ENCODE data around the gene NDUFB7.

NDUFB7 gene

DNA sequence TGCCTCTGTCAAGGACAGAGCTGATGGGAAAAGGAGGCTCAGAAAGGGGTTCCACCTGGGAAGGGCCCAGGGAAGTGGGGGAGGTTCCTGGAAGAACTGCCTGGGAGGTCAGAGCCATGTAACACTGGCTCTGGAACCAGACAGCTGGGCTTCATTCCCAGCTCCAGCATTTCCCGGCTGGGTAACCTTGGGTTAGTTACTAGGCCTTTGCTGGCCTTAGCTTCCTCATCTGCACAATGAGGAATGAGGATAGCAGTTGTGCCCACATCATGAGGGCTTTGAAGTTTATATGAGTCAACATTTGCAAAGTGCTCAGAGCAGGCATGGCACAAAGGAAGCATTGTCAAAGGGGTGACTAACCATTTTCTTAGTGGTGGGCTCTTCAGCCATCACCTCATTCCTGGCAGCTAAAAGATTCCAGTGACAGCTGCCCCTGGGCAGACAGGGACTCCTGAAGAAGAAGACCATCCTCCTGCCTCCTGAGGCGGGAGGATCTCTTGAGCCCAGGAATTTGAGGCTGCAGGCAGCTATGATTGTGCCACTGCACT lies 51.9 kb downstream of the NDUFB7 start:
- DNase-seq: no peak

DNA sequence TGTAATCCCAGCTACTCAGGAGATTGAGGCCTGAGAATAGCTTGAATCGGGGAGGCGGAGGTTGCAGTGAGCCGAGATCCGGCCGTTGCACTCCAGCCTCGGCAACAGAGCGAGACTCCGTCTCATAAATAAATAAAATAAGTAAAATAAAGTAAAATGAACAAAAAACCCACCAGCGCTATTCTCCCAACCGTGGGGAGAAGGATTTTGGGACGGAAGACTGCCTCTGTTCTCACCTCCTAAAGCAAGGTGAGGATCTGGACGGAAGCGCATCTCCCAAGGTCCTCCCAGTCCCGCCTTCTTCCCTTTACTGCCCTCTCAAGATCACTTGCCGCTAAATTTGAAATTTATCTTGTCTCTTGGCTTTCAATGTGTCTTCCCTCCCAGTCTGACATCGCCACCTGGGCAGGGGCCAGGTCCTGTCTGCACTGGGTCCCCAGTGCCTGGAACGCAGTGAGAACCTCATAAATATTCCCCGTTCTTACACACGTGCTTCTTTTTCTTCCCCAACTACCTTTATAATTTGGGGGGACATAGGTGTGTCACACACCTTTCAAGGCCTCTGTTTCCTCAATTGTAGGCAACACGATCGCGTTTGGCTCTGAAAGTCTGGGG lies 52.5 kb downstream of the NDUFB7 start:
- no peak for DNase-seq

DNA sequence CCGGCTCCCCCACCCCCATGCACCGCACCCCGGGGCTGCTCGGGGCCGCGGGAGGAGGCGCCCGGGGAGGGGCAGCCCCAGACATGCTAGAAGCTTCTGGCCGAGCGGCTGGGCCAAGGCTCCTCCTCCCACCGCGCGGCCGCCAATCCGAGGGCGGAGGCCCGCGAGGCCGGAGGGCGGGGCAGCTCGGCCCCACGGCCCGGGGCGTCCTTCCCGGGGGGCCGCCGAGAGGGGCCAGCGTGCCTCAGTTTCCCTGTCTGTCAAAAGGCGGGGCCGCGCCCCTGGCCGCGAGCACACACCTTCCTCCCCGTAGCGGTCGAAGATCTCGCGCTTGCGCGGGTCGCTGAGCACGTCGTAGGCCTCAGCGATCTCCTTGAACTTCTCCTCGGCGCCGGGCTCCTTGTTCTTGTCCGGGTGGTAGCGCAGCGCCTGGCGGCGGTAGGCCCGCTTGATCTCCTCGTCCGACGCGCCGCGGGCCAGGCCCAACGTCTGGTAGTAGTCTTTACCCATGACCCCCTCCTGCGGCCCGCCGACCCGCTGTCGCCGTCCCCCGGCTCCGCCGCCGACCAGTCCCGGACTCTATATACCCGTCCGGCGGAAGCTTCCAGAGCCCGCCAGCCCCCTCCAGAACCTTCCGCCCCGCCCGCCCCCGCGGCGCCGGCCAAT lies 53.9 kb downstream of the NDUFB7 start, which contains the start of gene DNAJB1:
TSS of gene DNAJB1 (minus strand) at position 558 of the 666 bp plus-strand sequence. CDS start at position 510, 48 bp downstream.
- no peak for DNase-seq

DNA sequence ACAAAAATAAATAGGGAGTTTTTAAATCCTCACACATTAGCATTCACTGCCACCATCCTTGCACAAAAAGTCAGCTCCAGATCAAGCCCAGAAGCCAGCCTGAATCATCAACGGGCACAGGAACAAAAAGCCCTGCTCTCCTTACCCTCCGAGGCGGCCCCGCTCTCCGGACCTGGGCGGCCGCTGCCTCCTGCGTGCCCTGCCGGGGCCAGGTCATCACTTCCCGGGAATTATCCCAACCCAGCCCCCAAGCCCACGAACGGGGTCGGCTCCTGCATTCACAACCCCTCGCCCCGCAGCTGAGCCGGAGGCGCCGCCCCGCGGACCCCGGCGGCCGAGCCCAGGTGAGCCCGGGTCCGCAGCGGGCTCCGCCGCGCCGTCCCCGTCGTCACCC lies 54.4 kb downstream of the NDUFB7 start:
- no peak for DNase-seq

DNA sequence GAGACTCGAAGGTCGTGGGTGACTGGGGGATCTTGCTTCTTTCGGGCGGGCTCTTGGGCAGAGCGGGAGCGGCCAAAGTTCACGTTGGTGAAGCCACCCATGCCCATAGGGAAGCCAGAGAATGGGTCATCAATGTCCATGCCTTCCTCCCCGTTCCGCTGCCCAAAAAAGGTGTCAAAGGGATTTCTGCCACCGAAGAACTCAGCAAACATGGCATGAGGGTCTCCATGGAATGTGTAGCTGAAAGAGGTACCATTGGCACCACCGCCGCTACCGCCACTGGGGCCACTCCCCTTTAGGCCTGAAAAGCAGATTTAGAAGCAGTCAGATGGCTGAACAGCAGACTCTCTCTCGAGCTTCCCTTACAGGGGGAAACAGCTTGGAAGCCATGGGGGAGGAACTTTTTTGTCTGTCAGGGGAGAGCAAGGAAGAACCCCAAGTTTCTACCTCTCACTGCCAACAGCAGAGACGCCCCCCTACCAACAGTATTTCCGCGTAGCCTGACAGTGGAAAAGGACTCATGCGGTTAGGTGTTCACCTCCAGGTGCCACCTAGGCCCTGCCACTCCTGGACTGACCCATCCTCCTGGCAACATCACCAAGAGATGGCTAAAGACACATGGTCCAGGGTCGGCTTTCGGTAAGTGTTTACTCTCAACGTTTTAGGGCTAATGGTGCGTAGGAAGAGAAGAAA lies 55.0 kb downstream of the NDUFB7 start:
- DNase-seq: no peak
